K562 (cell line): ENCODE results near the gene SCARF2. TPM values are rescaled to one million over a fixed set of nuclear protein-coding genes. Genes with fewer than 3 reads are reported as not detected.

Experiments
- FOXA3 ChIP-seq, 2 experiments: fragments of 450-650 bp in 1 of 2; sonication (generic) in 1 of 2; formaldehyde crosslinking; IDR thresholded peaks in 1 of 2; conservative IDR thresholded peaks in 1 of 2; 2 replicates each; pipeline versions ENCODE4 v1.4.0 to v1.8.0; 2020 to 2022; ENCODE audit warnings: mild to moderate bottlenecking in 2 of 2, missing genetic modification reagents in 1 of 2
- MEF2D ChIP-seq: conservative IDR thresholded peaks from 2 replicates; pipeline ENCODE4 v1.6.1; 2016; ENCODE audit warnings: low read depth, missing genetic modification characterization, missing compliant biosample characterization
- NFE2 ChIP-seq: IDR thresholded peaks from 2 replicates; pipeline ENCODE4 v1.6.1; 2014; ENCODE audit warnings: antibody characterized with exemption, low read depth
- PBX2 ChIP-seq, 2 experiments: IDR thresholded peaks in 1 of 2; conservative IDR thresholded peaks in 1 of 2; 2 replicates each; pipeline ENCODE4 v1.6.1; 2016; ENCODE audit warnings: low read depth in 2 of 2, mild to moderate bottlenecking in 1 of 2, missing compliant biosample characterization in 1 of 2, missing genetic modification characterization in 1 of 2, moderate library complexity in 1 of 2
- SMAD4 ChIP-seq: fragments of 250-450 bp; sonication (Bioruptor Pico); conservative IDR thresholded peaks from 2 replicates; pipeline ENCODE4 v1.8.0; 2021; ENCODE audit warnings: inconsistent platforms, mild to moderate bottlenecking, moderate library complexity
- XRCC5 ChIP-seq: fragments of 200-400 bp; formaldehyde crosslinking; IDR thresholded peaks from 2 replicates; pipeline ENCODE4 v1.6.1; 2017; ENCODE audit warnings: low read depth, mild to moderate bottlenecking, low read length
- ZNF592 ChIP-seq: fragments of 450-650 bp; IDR thresholded peaks from 2 replicates; pipeline ENCODE4 v1.6.1; 2017; ENCODE audit warnings: antibody characterized with exemption, mild to moderate bottlenecking
- polyA plus RNA-seq, 8 experiments: library from polyadenylated mRNA; depleted of rRNA in 4 of 8; stranded (reverse) in 5 of 8; unstranded in 3 of 8; fragments of >200 nt; fragmentation: Nextera tagmentation in 2 of 8; fragmentation: Illumina TruSeq in 1 of 8; extraction: Ambion mirVana in 2 of 8; extraction: Trizol in 1 of 8; gene quantifications; 2 replicates each; pipeline versions ENCODE4 v1.2.1 to v1.2.3, GENCODE V29; 2011 to 2014; ENCODE audit warnings: inconsistent platforms in 1 of 8, missing spikeins in 1 of 8
- total RNA-seq, 7 experiments: library from RNA; depleted of rRNA in 6 of 7; stranded (reverse); fragments of >200 nt in 6 of 7; fragmentation: Illumina TruSeq in 2 of 7; extraction: Trizol in 2 of 7; gene quantifications; 2 replicates each; pipeline versions ENCODE4 v1.2.1 to v1.2.3, GENCODE V29; 2011 to 2021; ENCODE audit warnings: low replicate concordance in 1 of 7

The SCARF2 gene
- total and polyA plus RNA-seq, 9 of the 15 experiments (the other 6 are each of a cell fraction or from before 2014, with no cell fraction given) = 0.06 to 0.32 (median 0.21) TPM; not detected in 5

DNA sequence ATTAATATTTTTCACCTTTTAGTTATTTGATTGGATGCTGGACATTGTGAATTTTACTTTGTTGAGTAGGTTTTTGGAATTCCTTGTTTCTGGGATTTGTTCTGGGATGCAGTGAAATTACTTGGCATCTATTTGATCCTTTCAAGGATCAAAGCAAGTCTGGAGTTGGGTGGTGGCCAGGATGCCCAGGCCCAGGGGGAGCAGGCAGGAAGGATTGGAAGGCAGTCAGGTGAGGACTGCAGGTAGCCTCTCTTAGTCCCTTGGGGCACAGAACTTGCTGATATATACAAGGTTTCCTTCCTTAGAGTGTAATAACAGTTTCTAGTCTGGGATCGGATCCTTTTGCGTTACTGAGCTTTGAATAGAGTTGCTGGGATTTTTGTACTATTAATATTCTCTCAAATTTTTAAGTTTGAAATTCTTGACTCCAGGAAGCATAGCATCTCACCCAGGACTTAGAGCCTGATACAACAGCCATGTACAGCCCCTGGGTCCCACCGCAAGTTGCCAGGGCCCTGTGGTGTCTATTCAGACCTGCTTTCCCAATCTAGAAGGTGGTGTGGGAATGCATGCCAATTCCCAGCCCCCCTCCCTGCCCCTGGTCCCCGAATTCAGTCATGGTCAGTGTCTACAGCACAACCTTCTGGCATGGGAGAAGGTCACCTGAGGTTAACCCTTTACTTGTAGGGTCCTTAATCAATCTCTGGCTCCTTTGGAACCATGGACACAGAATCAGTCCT is 37.6 kb downstream of the SCARF2 start (continued):
- TF ChIP-seq ZNF592 (no peak), XRCC5 (no peak), MEF2D (tag) (no peak), PBX2 (CRISPR knock-in tag; IDR thresholded peaks at IDR 0.05; ENCODE audit: low read depth) (0 out of 2 replicates have a peak, but pooled peaks have one; percentile 3), PBX2 (tag; conservative IDR thresholded peaks at IDR 0.05; ENCODE audit: low read depth) (no peak), SMAD4 (CRISPR knock-in tag) (no peak), FOXA3 (CRISPR knock-in tag; conservative IDR thresholded peaks at IDR 0.05 in 1 of 2, IDR thresholded peaks at IDR 0.05 in 1 of 2) (no peak), NFE2 (no peak)
